HG03159 (cell line): Measurements from ENCODE around the gene DAZAP1.
"Not testable (repeated sequence)": the region's sequence is repeated elsewhere in the genome, so short reads cannot be mapped to it uniquely, and the experiment has no call there.

Experiments
- ATAC-seq: cut with Tn5 transposase; IDR thresholded peaks from one replicate; pipeline ENCODE4 v1.9.1; 2021; ENCODE audit warnings: mild to moderate bottlenecking, moderate library complexity; ENCODE audit not compliant: unreplicated experiment

The DAZAP1 gene

GRCh38 chr19:1471010-1471514 is 63.7 kb downstream of the DAZAP1 start:
- no peak for ATAC-seq

DNA sequence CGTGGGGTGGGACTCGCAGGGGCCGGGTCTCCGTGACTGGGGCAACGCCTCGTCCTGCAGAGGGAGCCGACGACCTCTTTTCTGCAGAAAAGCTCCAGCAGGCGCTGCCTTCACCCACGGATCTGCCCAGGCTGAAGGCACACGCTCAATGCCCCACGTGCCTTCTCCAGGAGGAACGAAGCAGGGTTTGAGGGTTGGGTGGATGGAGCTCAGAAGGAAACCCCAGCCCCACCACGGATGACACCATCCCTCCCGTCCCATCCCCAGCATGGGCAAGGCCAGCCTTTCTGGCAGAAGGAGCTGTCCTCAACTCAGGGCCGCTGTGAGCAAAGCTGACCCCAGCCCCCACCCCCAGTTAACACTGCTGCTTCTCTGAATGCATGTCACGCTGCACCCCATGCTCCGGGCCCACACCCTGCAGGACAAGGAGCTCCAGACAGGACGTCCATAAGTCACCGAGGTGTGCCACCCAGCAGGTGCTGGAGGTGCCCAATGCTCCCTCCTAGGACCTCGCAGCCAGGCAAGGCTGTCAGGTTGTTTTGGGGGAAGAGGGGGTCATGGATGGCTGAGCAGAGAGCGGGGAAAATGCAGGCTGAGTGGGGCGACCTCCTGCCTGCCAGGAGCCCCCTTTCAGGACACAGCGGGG is 64.3 kb downstream of the DAZAP1 start:
- no peak for ATAC-seq

- no peak for ATAC-seq
These were observed 65.1 kb downstream of the DAZAP1 start for GRCh38 chr19:1472231-1473084.

GRCh38 chr19:1473085-1473851 is 65.9 kb downstream of the DAZAP1 start:
- ATAC-seq: no peak

DNA sequence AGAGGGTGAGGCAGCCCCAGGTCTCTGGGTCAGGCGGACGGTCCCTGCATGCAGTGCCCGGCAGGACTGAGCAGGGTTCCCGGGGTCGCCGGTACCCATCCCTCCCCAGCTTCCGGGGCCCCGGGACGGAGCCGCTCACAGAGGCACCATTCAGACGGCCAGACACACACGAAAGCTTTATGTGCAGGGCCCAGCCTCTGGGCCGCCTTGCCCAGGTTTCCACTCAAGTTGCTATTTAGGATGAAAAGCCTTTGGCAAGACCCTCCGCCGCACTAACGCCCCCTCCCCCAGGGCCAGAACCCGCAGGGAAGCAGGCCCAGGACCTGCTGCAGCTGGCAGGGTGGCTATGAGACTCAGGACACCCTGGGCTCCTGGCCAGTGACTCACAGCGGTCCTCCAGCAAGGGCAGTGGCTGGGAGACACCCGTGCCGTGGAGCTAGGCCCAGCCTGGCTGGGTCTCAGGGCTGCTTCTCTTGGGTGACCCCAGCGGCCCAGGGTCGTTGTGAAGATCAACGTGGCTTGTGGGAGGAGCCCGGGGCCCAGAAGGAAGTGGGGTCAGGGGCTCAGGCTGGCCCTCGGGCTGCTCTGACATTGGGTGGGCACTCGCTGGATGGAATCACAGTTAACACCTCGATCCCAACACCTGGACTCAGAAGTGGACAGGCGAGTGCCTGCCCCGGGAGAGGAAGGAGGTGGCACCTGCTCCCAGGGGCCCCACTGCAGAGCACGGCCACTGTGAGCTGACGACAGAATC is 66.8 kb downstream of the DAZAP1 start:
- ATAC-seq: no peak

DNA sequence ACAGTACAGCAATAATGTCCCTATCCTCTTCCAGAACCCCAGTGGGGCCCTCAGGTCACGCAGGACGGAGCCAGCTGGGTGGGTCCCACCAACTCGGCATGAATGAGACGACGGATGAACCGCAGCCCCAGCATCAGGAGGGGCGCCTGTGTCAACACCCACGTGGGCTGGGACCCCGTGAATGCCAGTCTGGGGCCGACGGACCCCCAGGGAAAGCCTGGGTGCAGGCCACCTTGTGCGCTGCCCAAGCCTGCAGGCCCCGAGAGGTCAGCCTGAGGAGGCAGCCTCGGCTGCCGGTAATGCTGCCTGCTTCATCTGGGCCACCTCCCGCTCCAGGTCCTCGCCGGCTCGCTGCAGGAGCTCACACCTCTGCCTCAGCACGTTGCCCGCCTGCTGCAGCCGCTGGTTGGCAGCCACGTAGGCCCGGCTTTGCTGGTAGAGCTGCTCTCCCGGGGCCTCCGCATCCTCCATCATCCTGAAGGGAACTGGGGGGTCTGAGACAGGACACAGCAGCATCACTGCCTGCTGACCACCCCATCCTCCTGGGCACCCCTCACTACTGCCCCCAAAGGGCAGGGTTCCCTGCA is 67.5 kb downstream of the DAZAP1 start:
- no peak for ATAC-seq

DNA sequence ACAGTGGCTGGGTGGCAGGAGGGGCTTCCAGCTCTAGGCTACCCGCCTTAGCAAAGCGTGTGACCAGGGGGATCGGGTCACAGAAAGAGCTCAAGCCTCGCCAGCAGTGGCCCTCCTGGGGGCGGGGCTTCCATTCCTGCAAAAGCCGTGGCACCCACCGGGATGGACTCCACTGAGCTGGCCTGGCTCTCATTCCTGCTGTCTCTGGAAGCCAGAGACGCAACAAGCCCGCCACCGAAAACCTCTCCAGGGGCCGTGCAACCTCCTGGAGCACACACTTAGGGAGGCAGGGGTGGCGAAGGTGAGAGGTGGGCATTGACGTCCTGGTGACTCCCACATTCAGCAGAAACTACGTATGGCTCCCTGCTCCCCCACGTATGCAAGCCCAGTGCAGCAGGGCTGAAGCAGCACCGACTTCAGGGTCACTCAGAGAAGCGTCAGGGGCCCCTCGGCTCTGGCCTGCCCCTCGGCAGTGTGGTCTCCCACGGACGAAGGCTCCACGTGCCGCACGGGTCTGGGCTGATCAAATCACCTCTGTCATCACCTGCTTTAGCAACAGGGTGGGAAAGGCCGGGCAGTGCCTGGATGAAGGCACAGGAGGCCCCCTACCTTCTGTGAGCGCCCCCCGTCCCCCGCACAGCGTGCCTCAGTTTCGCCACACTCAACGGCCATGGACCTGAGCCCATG is 68.5 kb downstream of the DAZAP1 start:
- no peak for ATAC-seq

GRCh38 chr19:1477056-1477455 is 69.7 kb downstream of the DAZAP1 start:
- not testable (repeated sequence) for ATAC-seq

DNA sequence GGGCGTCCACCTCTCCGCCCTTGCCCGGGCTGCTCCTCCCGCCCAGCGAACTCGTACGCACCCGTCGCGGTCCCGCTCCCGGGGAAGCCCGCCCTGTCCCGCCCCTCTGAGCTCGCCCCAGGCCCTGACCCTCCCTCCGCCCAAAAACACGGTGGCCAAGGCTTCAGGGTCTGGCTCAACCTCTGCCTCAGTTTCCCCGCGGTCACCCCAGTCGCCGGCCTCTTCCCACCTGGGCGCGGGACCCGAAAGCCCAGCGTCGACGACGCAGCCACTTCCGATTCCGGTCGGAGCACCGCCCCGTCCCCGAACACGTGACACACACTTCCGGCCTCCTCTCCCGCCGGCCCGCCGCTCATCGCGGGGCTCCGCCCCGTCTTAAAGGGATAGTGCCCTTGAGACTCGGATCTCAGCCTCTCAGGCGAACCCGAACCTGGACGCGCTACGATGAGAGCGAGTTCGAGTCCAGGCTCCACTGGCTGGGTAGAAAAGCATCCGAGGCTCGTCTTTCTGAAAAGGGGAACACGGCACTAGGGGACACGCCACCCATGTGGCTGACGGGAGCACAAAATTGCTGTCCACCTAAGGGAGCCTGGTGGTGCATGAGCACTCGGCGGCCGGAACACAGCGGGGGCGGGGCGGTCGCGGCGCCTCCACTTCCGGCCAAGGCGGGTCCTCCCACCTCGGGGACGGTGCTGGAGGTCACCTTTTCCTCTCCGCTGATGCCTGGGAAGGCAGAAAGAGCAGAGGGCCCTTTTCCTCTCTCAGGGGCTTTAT is 71.7 kb downstream of the DAZAP1 start, which contains the start of gene C19orf25:
C19orf25 (minus strand) TSS at position 282 of the 774 bp plus-strand sequence. CDS start 312 bp downstream, outside the sequence.
- peak; percentile 84 for ATAC-seq

GRCh38 chr19:1481224-1481892 is 74.0 kb downstream of the DAZAP1 start:
- no peak for ATAC-seq

DNA sequence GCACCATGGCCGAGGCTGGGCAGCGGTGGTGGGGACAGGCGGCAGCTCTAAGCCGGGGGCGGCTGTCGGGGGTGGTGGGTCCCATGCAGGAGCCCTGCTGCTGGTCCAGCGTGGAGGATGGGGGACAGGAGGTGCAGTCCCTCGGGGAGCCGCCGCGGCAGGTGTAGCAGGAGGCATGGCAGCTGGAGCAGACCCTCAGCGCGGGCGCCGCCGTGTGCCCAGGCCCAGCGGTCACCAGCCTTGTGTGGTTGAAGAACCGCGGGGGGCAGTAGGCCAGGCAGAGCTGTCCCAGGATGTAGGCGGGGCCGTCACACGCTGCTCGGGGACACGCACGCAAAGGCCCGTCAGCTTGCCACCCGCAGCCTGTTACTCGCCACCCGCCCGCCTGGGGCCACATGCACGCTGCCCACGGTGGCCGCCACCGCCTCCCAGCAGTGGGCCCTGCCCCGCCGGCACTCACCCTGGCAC is 74.5 kb downstream of the DAZAP1 start:
- no peak for ATAC-seq

- ATAC-seq: no peak
These were observed 75.2 kb downstream of the DAZAP1 start for GRCh38 chr19:1482361-1483130.

DNA sequence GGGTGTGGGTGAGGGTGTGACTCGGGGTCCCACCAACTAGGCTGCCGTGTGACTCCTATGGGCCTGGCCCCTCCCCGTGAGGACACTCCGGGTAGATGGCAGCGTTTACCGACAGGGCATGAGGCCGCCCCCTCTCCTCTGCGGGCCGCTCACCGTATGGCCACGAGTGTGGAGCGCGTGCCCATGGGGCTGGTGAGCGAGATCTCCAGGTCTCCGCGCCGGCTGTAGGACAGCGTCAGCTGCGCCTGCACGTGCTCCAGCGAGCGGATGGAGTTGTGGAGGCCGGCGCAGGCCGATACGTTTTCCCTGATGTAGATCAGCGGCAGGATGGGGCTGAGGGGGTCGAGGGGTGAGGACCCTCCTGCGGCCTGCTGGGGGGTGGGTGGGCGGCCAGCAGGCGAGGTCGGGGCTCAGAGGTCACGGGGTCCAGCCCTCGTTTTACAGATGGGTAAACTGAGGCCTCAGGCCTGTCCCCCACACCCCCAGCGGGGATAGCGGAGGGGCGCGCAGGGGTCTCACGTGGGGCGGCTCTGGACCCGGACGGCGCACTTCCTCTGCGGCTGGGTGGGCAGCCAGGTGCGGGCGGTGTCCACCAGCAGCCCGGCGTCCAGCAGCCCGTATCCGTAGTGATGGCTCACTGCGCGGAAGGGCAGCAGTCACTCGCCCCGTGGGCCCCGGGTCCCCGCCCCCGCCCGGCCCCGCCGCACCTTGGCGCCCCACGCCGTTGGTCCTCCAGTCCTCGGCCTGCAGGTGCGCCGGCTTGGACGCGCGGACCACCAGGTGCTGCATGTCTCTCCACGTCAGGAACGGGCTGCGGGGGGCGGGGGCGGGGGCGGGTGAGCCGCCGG is 76.0 kb downstream of the DAZAP1 start:
- no peak for ATAC-seq

GRCh38 chr19:1483979-1484428 is 76.6 kb downstream of the DAZAP1 start:
- ATAC-seq: no peak
